ENCODE measurements around the gene CDHR1.

DNA sequence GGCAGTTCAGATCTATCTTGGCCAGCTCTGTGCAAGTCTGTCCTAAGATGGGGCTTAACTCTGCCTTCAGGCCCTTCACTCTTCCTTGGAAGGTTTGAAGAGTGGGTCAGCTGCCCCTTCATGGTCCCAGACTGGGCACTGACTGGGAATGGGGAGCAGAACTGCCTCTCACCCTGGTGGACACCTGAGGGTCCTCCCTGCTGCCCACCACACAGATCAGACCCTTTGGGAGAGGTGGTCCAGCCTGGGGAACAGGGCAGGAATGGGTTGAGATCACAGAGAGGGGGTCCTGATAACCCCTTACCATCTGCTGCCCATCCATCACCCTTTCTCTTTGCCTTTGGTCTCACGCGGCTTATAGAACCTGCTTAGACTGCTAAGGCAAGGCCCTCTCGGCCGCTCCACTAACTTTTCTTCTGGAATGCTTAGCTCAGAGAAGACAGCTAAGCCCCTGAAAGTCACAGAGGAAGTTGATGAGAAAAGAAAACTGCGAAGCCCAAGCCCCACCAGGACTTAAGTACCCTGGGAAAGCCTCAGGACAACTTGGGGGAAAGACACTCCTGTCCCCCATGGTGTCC, 402 bp upstream of the CDHR1 start:
- TF ChIP-seq CTCF (IDR thresholded peaks at IDR 0.05) (no peak), POLR2AphosphoS5 (IDR thresholded peaks at IDR 0.05) (no peak), POLR2A (IDR thresholded peaks at IDR 0.05) (no peak)
